HepG2 (cell line): ENCODE data around the gene MYO19. TPM values are rescaled to one million over a fixed set of nuclear protein-coding genes. Genes with fewer than 3 reads are reported as not detected.

Source experiments
- ATF1 ChIP-seq: IDR thresholded peaks from 2 replicates; pipeline ENCODE4 v1.6.1; 2016; ENCODE audit warnings: mild to moderate bottlenecking, control low read depth
- ETV5 ChIP-seq: IDR thresholded peaks from 2 replicates; pipeline ENCODE4 v1.6.1; 2018; ENCODE audit warnings: missing biosample characterization, missing genetic modification reagents, inconsistent platforms, borderline replicate concordance
- PCBP2 ChIP-seq: fragments of 200-400 bp; formaldehyde crosslinking; optimal IDR thresholded peaks from 2 replicates; pipeline ENCODE3; 2018; ENCODE audit warnings: low read length, low read depth; ENCODE audit not compliant: poor library complexity, severe bottlenecking
- PITX1 ChIP-seq: sonication (generic); formaldehyde crosslinking; IDR thresholded peaks from 2 replicates; pipeline ENCODE4 v1.5.1; 2020; ENCODE audit warnings: mild to moderate bottlenecking, missing genetic modification reagents
- RARA ChIP-seq: IDR thresholded peaks from 2 replicates; pipeline ENCODE4 v1.6.1; 2016; ENCODE audit warnings: missing genetic modification reagents, missing compliant biosample characterization
- SAFB2 ChIP-seq: sonication (generic); formaldehyde crosslinking; IDR thresholded peaks from 2 replicates; pipeline ENCODE4 v1.5.1; 2020; ENCODE audit warnings: missing genetic modification reagents, low read depth, mild to moderate bottlenecking, borderline replicate concordance
- SIX1 ChIP-seq: sonication (generic); formaldehyde crosslinking; IDR thresholded peaks from 2 replicates; pipeline ENCODE4 v1.4.0; 2020; ENCODE audit warnings: missing genetic modification reagents, borderline replicate concordance
- SNRNP70 ChIP-seq: fragments of 200-400 bp; formaldehyde crosslinking; IDR thresholded peaks from 2 replicates; pipeline ENCODE4 v1.6.1; 2017; ENCODE audit warnings: mild to moderate bottlenecking, low read depth, low read length, moderate library complexity
- TCF7L2 ChIP-seq: IDR thresholded peaks from 2 replicates; pipeline ENCODE4 v1.6.1; 2011; ENCODE audit warnings: mild to moderate bottlenecking, low read depth, low read length, moderate library complexity
- ZBTB7A ChIP-seq: sonication (generic); formaldehyde crosslinking; IDR thresholded peaks from 2 replicates; pipeline ENCODE4 v1.8.0; 2022; ENCODE audit warnings: mild to moderate bottlenecking, missing genetic modification reagents
- ZMYM3 ChIP-seq: sonication (generic); formaldehyde crosslinking; IDR thresholded peaks from 2 replicates; pipeline ENCODE4 v1.5.1; 2020; ENCODE audit warnings: mild to moderate bottlenecking, missing genetic modification reagents
- ZNF207 ChIP-seq: fragments of 450-650 bp; IDR thresholded peaks from 2 replicates; pipeline ENCODE4 v1.6.1; 2016; ENCODE audit warnings: antibody characterized with exemption, borderline replicate concordance
- ZNF432 ChIP-seq: sonication (generic); formaldehyde crosslinking; IDR thresholded peaks from 2 replicates; pipeline ENCODE4 v1.5.0; 2020; ENCODE audit warnings: missing genetic modification reagents, mild to moderate bottlenecking, borderline replicate concordance
- ZNF496 ChIP-seq: sonication (generic); formaldehyde crosslinking; IDR thresholded peaks from 2 replicates; pipeline ENCODE4 v1.8.1; 2023; ENCODE audit warnings: mild to moderate bottlenecking, moderate library complexity, missing genetic modification reagents; ENCODE audit not compliant: insufficient replicate concordance
- ZNF629 ChIP-seq: sonication (generic); formaldehyde crosslinking; conservative IDR thresholded peaks from 2 replicates; pipeline ENCODE4 v1.5.0; 2020; ENCODE audit warnings: missing genetic modification reagents
- ZNF720 ChIP-seq: sonication (generic); formaldehyde crosslinking; IDR thresholded peaks from 2 replicates; pipeline ENCODE4 v1.4.0; 2020; ENCODE audit warnings: missing genetic modification reagents
- ZNF773 ChIP-seq: sonication (generic); formaldehyde crosslinking; IDR thresholded peaks from 2 replicates; pipeline ENCODE4 v1.4.0; 2020; ENCODE audit warnings: missing genetic modification reagents, borderline replicate concordance
- polyA plus RNA-seq, 8 experiments: library from polyadenylated mRNA; depleted of rRNA in 3 of 8; stranded (reverse) in 7 of 8; unstranded in 1 of 8; fragments of >200 nt; fragmentation: Illumina TruSeq in 4 of 8; extraction: Trizol in 4 of 8; gene quantifications; 2 replicates each; pipeline versions ENCODE4 v1.2.1 to v1.2.3, GENCODE V29; 2011 to 2016; ENCODE audit warnings: low read depth in 4 of 8, missing spikeins in 1 of 8, mixed read lengths in 1 of 8; ENCODE audit not compliant: insufficient read depth in 1 of 8
- total RNA-seq, 5 experiments: library from RNA; depleted of rRNA; stranded (reverse); fragments of >200 nt; fragmentation: Illumina TruSeq; extraction: Trizol; gene quantifications; 2 replicates each; pipeline ENCODE4 v1.2.3, GENCODE V29; 2016; ENCODE audit warnings: low read depth in 1 of 5
- TF ChIP-seq, protein P1 (sequence below): sonication (generic); formaldehyde crosslinking; IDR thresholded peaks from 2 replicates; pipeline ENCODE4 v1.4.0; 2020; ENCODE audit warnings: missing genetic modification reagents
- TF ChIP-seq, protein P2 (sequence below): sonication (generic); formaldehyde crosslinking; IDR thresholded peaks from 2 replicates; pipeline ENCODE4 v1.8.0; 2022; ENCODE audit warnings: missing genetic modification reagents, mild to moderate bottlenecking, moderate library complexity, borderline replicate concordance
- TF ChIP-seq, protein P3 (sequence below): sonication (generic); formaldehyde crosslinking; IDR thresholded peaks from 2 replicates; pipeline ENCODE4 v1.5.1; 2020; ENCODE audit warnings: missing genetic modification reagents, mild to moderate bottlenecking, borderline replicate concordance
- TF ChIP-seq, protein P4 (sequence below): sonication (generic); formaldehyde crosslinking; conservative IDR thresholded peaks from 2 replicates; pipeline ENCODE4 v1.4.0; 2020; ENCODE audit warnings: missing genetic modification reagents

MYO19 gene
- total and polyA plus RNA-seq, 2 of the 13 experiments (the other 11 are each of a cell fraction or from before 2014, with no cell fraction given): 75.7 to 82.3 TPM

DNA sequence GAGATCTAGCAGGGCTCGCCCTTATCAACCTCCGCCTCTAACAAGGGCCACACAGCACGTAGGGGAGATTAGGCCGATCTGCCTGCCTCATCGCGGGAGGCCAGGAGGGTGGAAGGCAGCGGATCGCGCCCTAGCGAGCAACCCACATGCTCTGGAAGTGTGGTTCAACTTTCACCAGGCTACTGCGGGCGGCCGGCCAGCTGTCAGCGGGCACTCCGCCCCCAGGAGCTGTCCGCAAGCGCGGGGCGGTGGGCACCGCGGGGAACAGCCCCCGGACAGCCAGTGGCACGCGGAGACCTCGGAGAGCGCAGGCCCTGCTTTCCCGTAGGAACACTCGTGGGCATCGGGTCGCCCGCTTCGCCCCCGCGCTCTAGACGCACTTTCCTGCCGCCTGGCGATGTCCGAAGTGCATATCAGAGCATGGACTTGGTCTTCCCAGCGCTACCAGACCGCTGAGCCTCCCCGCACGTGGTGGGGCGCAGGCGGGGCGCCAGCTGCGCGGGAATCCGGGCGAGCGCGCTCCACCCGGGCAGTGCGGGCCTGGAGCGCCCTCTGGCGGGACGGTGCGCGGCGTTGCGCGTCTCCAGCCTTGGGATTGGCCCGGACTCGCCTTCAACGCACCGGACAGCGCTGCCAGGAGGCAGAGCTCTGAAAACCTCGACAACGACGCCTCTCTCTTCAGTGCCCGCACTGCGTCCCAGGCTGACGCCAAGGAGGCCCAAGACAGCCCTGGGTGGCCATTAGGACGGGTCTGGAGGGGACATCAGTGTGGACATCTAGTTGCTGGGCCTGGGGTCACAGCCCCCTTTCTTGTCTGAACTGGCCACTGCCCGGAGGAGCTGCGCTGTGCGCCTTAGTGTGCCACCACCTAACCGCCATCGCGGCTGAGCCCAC, 51.8 kb downstream of the MYO19 start (continued):
- TF ChIP-seq, protein P1, sequence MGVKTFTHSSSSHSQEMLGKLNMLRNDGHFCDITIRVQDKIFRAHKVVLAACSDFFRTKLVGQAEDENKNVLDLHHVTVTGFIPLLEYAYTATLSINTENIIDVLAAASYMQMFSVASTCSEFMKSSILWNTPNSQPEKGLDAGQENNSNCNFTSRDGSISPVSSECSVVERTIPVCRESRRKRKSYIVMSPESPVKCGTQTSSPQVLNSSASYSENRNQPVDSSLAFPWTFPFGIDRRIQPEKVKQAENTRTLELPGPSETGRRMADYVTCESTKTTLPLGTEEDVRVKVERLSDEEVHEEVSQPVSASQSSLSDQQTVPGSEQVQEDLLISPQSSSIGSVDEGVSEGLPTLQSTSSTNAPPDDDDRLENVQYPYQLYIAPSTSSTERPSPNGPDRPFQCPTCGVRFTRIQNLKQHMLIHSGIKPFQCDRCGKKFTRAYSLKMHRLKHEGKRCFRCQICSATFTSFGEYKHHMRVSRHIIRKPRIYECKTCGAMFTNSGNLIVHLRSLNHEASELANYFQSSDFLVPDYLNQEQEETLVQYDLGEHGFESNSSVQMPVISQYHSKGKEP: peak; percentile 92; the same call in 1 of the 2 replicates
- TF ChIP-seq, protein P2, sequence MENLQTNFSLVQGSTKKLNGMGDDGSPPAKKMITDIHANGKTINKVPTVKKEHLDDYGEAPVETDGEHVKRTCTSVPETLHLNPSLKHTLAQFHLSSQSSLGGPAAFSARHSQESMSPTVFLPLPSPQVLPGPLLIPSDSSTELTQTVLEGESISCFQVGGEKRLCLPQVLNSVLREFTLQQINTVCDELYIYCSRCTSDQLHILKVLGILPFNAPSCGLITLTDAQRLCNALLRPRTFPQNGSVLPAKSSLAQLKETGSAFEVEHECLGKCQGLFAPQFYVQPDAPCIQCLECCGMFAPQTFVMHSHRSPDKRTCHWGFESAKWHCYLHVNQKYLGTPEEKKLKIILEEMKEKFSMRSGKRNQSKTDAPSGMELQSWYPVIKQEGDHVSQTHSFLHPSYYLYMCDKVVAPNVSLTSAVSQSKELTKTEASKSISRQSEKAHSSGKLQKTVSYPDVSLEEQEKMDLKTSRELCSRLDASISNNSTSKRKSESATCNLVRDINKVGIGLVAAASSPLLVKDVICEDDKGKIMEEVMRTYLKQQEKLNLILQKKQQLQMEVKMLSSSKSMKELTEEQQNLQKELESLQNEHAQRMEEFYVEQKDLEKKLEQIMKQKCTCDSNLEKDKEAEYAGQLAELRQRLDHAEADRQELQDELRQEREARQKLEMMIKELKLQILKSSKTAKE (CRISPR knock-in tag): no peak; the same call in 1 of the 2 replicates
- no peak for TF ChIP-seq PITX1 (CRISPR knock-in tag)
- no peak for TF ChIP-seq ZNF720 (CRISPR knock-in tag)
- TF ChIP-seq SIX1: no peak
- TF ChIP-seq ETV5 (CRISPR knock-in tag): peak; percentile 50
- TF ChIP-seq PCBP2: no peak
- no peak for TF ChIP-seq ZNF432
- TF ChIP-seq ZNF496 (CRISPR knock-in tag): no peak
- peak; percentile 64; the same call in 1 of the 2 replicates for TF ChIP-seq ZBTB7A (CRISPR knock-in tag)
- no peak for TF ChIP-seq ATF1 (CRISPR knock-in tag)
- TF ChIP-seq ZNF773 (CRISPR knock-in tag): peak; percentile 77; the same call in 1 of the 2 replicates
- peak; percentile 59; the same call in 1 of the 2 replicates for TF ChIP-seq SAFB2
- TF ChIP-seq RARA: peak; percentile 27; the same call in 1 of the 2 replicates
- peak; percentile 50 for TF ChIP-seq ZNF629 (CRISPR knock-in tag)
- TF ChIP-seq ZNF207: no peak
- no peak for TF ChIP-seq SNRNP70
- TF ChIP-seq, protein P3, sequence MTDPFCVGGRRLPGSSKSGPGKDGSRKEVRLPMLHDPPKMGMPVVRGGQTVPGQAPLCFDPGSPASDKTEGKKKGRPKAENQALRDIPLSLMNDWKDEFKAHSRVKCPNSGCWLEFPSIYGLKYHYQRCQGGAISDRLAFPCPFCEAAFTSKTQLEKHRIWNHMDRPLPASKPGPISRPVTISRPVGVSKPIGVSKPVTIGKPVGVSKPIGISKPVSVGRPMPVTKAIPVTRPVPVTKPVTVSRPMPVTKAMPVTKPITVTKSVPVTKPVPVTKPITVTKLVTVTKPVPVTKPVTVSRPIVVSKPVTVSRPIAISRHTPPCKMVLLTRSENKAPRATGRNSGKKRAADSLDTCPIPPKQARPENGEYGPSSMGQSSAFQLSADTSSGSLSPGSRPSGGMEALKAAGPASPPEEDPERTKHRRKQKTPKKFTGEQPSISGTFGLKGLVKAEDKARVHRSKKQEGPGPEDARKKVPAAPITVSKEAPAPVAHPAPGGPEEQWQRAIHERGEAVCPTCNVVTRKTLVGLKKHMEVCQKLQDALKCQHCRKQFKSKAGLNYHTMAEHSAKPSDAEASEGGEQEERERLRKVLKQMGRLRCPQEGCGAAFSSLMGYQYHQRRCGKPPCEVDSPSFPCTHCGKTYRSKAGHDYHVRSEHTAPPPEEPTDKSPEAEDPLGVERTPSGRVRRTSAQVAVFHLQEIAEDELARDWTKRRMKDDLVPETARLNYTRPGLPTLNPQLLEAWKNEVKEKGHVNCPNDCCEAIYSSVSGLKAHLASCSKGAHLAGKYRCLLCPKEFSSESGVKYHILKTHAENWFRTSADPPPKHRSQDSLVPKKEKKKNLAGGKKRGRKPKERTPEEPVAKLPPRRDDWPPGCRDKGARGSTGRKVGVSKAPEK (CRISPR knock-in tag): no peak
- no peak for TF ChIP-seq TCF7L2
- TF ChIP-seq, protein P4, sequence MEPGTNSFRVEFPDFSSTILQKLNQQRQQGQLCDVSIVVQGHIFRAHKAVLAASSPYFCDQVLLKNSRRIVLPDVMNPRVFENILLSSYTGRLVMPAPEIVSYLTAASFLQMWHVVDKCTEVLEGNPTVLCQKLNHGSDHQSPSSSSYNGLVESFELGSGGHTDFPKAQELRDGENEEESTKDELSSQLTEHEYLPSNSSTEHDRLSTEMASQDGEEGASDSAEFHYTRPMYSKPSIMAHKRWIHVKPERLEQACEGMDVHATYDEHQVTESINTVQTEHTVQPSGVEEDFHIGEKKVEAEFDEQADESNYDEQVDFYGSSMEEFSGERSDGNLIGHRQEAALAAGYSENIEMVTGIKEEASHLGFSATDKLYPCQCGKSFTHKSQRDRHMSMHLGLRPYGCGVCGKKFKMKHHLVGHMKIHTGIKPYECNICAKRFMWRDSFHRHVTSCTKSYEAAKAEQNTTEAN: peak; percentile 73; the same call in 1 of the 2 replicates
- TF ChIP-seq ZMYM3: no peak
